GM23338 (cell line): ENCODE data around the gene AOAH. TPM values are rescaled to one million over a fixed set of nuclear protein-coding genes. Genes with fewer than 3 reads are reported as not detected.

Source experiments
- ATAC-seq: fragments of 200-7000 bp; cut with Tn5 transposase; 3 replicates; pipeline ENCODE4 v1.9.1; 2020
- DNase-seq: peaks from one replicate; pipeline ENCODE4 v3.0.0-alpha.2; 2015; ENCODE audit warnings: low spot score
- H2AFZ ChIP-seq: fragments of 200-600 bp; sonication (generic); 2 replicates; pipeline ENCODE4 v1.8.0; 2016; ENCODE audit warnings: antibody characterized with exemption, mild to moderate bottlenecking, moderate library complexity
- H3F3A ChIP-seq: fragments of 200-600 bp; sonication (generic); replicated peaks from 2 replicates; pipeline ENCODE4 v1.8.0; 2017; ENCODE audit warnings: antibody characterized with exemption, mixed run types, low read depth
- H3K27ac ChIP-seq: fragments of 200-600 bp; sonication (generic); 2 replicates; pipeline ENCODE4 v1.6.1; 2016; ENCODE audit warnings: low read depth
- H3K27me3 ChIP-seq: fragments of 200-600 bp; sonication (generic); 2 replicates; pipeline ENCODE4 v1.8.0; 2016; ENCODE audit warnings: mild to moderate bottlenecking, mixed run types, moderate library complexity; ENCODE audit not compliant: insufficient read depth
- H3K36me3 ChIP-seq: fragments of 200-600 bp; sonication (generic); 2 replicates; pipeline ENCODE4 v1.8.0; 2016; ENCODE audit warnings: mild to moderate bottlenecking; ENCODE audit not compliant: insufficient read depth
- H3K4me1 ChIP-seq: fragments of 200-600 bp; sonication (generic); 2 replicates; pipeline ENCODE4 v1.8.0; 2016; ENCODE audit warnings: mild to moderate bottlenecking, moderate library complexity; ENCODE audit not compliant: insufficient read depth
- H3K4me2 ChIP-seq: fragments of 200-600 bp; sonication (generic); 2 replicates; pipeline ENCODE4 v1.7.1; 2017; ENCODE audit warnings: mixed run types
- H3K4me3 ChIP-seq: fragments of 200-600 bp; sonication (generic); 2 replicates; pipeline ENCODE4 v1.6.1; 2016; ENCODE audit warnings: mixed run types
- H3K79me2 ChIP-seq: fragments of 200-600 bp; sonication (generic); replicated peaks from 2 replicates; pipeline ENCODE4 v1.8.0; 2017; ENCODE audit warnings: mild to moderate bottlenecking; ENCODE audit not compliant: insufficient read depth
- H3K9me2 ChIP-seq: fragments of 200-600 bp; sonication (generic); 2 replicates; pipeline ENCODE4 v1.8.0; 2017; ENCODE audit not compliant: insufficient read depth
- H4K20me1 ChIP-seq: fragments of 200-600 bp; sonication (generic); replicated peaks from 2 replicates; pipeline ENCODE4 v1.8.0; 2017; ENCODE audit warnings: mild to moderate bottlenecking; ENCODE audit not compliant: insufficient read depth
- H3K27ac Mint-ChIP-seq: 2 replicates; pipeline ENCODE4 v1.8.0; 2020; ENCODE audit warnings: inconsistent platforms, mild to moderate bottlenecking, moderate library complexity, mixed read lengths
- H3K27me3 Mint-ChIP-seq: 3 replicates; pipeline ENCODE4 v1.8.0; 2022; ENCODE audit warnings: low read depth, mild to moderate bottlenecking, moderate library complexity, mixed read lengths, inconsistent platforms; ENCODE audit not compliant: insufficient read depth, poor library complexity
- H3K36me3 Mint-ChIP-seq: 3 replicates; pipeline ENCODE4 v1.8.0; 2021; ENCODE audit warnings: low read depth, mild to moderate bottlenecking, inconsistent platforms, moderate library complexity, mixed read lengths
- H3K4me1 Mint-ChIP-seq: 3 replicates; pipeline ENCODE4 v1.8.0; 2020; ENCODE audit warnings: mild to moderate bottlenecking, inconsistent platforms, mixed read lengths
- H3K4me3 Mint-ChIP-seq: 3 replicates; pipeline ENCODE4 v1.8.0; 2021; ENCODE audit warnings: moderate library complexity, mild to moderate bottlenecking, inconsistent platforms, mixed read lengths
- H3K9me3 Mint-ChIP-seq: 3 replicates; pipeline ENCODE4 v1.8.0; 2020; ENCODE audit warnings: moderate library complexity, mild to moderate bottlenecking, inconsistent platforms, mixed read lengths
- CREB1 ChIP-seq: fragments of 250-450 bp; sonication (Bioruptor Pico); IDR thresholded peaks from 2 replicates; pipeline ENCODE4 v1.5.0; 2020; ENCODE audit warnings: low read depth, mild to moderate bottlenecking, moderate library complexity
- CTCF ChIP-seq, 2 experiments: fragments of 200-600 bp in 1 of 2; sonication (generic) in 1 of 2; conservative IDR thresholded peaks; 2 replicates each; pipeline versions ENCODE4 v1.5.1 to v1.6.1; 2016 to 2017; ENCODE audit warnings: antibody characterized with exemption in 2 of 2, low read depth in 2 of 2, mild to moderate bottlenecking in 2 of 2, moderate library complexity in 1 of 2
- EZH2 ChIP-seq: fragments of 200-600 bp; sonication (generic); IDR thresholded peaks from one replicate; pipeline ENCODE4 v1.8.0; 2017; ENCODE audit warnings: antibody characterized with exemption, mild to moderate bottlenecking, low read depth; ENCODE audit not compliant: unreplicated experiment
- EZH2phosphoT487 ChIP-seq: fragments of 200-600 bp; sonication (generic); IDR thresholded peaks from one replicate; pipeline ENCODE4 v1.8.1; 2018; ENCODE audit warnings: antibody characterized with exemption; ENCODE audit not compliant: unreplicated experiment
- JUNB ChIP-seq: IDR thresholded peaks from one replicate; pipeline ENCODE4 v1.6.1; 2016; ENCODE audit warnings: antibody characterized with exemption; ENCODE audit not compliant: unreplicated experiment
- NANOG ChIP-seq: IDR thresholded peaks from 2 replicates; pipeline ENCODE4 v1.6.1; 2016; ENCODE audit warnings: antibody characterized with exemption, borderline replicate concordance
- STAT1 ChIP-seq: IDR thresholded peaks from one replicate; pipeline ENCODE4 v1.6.1; 2016; ENCODE audit warnings: antibody characterized with exemption; ENCODE audit not compliant: unreplicated experiment
- ZNF114 ChIP-seq: fragments of 250-450 bp; sonication (Bioruptor Pico); IDR thresholded peaks from 2 replicates; pipeline ENCODE4 v1.5.0; 2020; ENCODE audit warnings: mild to moderate bottlenecking, moderate library complexity
- ZNF331 ChIP-seq: fragments of 250-450 bp; sonication (Bioruptor Pico); IDR thresholded peaks from 2 replicates; pipeline ENCODE4 v1.5.0; 2020; ENCODE audit warnings: low read depth, mild to moderate bottlenecking, moderate library complexity
- polyA plus RNA-seq: library from polyadenylated mRNA; unstranded; fragments of >200 nt; fragmentation: Nextera tagmentation; extraction: Ambion mirVana; gene quantifications from 2 replicates; pipeline ENCODE4 v1.2.1, GENCODE V29; 2016
- total RNA-seq: library from RNA; depleted of rRNA; stranded (reverse); fragments of >200 nt; shearing (Covaris generic); gene quantifications from 2 replicates; pipeline ENCODE4 v1.2.3, GENCODE V29; 2014
- TF ChIP-seq, protein P1 (sequence below): IDR thresholded peaks from 2 replicates; pipeline ENCODE4 v1.6.1; 2016; ENCODE audit warnings: antibody characterized with exemption
- TF ChIP-seq, protein P2 (sequence below): fragments of 250-450 bp; sonication (Bioruptor Pico); IDR thresholded peaks from 2 replicates; pipeline ENCODE4 v1.5.0; 2020; ENCODE audit warnings: mild to moderate bottlenecking, moderate library complexity

AOAH gene
- total and polyA plus RNA-seq, 2 experiments from 2014 or later: not detected

- no peak overlapping the region for H3K27ac ChIP-seq
- DNase-seq: no peak
- H3K9me2 ChIP-seq: no peaks in the 10 kb centered on the region
- H3K36me3 Mint-ChIP-seq: no peaks in the 10 kb centered on the region
- H3K36me3 ChIP-seq: no peaks in the 10 kb centered on the region
- H3K4me3 Mint-ChIP-seq: no peak overlapping the region
- no peak overlapping the region for H3K4me2 ChIP-seq
- H3K4me1 Mint-ChIP-seq: peaks cover 34% of the 10 kb centered on the region
- H3K27ac Mint-ChIP-seq: no peak overlapping the region
- H3K27me3 Mint-ChIP-seq: peaks cover 14% of the 10 kb centered on the region
- peaks cover 25% of the 10 kb centered on the region for H3K4me1 ChIP-seq
- H3K27me3 ChIP-seq: no peaks in the 10 kb centered on the region
- H3F3A ChIP-seq: no peaks in the 10 kb centered on the region
- H3K4me3 ChIP-seq: no peak overlapping the region
- ATAC-seq: no peak
- H2AFZ ChIP-seq: no peak overlapping the region
- no peaks in the 10 kb centered on the region for H3K9me3 Mint-ChIP-seq
- no peak for TF ChIP-seq CTCF (conservative IDR thresholded peaks at IDR 0.05; ENCODE audit: low read depth in 2 of 2)
- TF ChIP-seq, protein P1, sequence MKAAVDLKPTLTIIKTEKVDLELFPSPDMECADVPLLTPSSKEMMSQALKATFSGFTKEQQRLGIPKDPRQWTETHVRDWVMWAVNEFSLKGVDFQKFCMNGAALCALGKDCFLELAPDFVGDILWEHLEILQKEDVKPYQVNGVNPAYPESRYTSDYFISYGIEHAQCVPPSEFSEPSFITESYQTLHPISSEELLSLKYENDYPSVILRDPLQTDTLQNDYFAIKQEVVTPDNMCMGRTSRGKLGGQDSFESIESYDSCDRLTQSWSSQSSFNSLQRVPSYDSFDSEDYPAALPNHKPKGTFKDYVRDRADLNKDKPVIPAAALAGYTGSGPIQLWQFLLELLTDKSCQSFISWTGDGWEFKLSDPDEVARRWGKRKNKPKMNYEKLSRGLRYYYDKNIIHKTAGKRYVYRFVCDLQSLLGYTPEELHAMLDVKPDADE: no peak
- TF ChIP-seq ZNF114: no peak
- TF ChIP-seq EZH2: no peak
- TF ChIP-seq CREB1 (CRISPR knock-in tag): no peak
- TF ChIP-seq, protein P2, sequence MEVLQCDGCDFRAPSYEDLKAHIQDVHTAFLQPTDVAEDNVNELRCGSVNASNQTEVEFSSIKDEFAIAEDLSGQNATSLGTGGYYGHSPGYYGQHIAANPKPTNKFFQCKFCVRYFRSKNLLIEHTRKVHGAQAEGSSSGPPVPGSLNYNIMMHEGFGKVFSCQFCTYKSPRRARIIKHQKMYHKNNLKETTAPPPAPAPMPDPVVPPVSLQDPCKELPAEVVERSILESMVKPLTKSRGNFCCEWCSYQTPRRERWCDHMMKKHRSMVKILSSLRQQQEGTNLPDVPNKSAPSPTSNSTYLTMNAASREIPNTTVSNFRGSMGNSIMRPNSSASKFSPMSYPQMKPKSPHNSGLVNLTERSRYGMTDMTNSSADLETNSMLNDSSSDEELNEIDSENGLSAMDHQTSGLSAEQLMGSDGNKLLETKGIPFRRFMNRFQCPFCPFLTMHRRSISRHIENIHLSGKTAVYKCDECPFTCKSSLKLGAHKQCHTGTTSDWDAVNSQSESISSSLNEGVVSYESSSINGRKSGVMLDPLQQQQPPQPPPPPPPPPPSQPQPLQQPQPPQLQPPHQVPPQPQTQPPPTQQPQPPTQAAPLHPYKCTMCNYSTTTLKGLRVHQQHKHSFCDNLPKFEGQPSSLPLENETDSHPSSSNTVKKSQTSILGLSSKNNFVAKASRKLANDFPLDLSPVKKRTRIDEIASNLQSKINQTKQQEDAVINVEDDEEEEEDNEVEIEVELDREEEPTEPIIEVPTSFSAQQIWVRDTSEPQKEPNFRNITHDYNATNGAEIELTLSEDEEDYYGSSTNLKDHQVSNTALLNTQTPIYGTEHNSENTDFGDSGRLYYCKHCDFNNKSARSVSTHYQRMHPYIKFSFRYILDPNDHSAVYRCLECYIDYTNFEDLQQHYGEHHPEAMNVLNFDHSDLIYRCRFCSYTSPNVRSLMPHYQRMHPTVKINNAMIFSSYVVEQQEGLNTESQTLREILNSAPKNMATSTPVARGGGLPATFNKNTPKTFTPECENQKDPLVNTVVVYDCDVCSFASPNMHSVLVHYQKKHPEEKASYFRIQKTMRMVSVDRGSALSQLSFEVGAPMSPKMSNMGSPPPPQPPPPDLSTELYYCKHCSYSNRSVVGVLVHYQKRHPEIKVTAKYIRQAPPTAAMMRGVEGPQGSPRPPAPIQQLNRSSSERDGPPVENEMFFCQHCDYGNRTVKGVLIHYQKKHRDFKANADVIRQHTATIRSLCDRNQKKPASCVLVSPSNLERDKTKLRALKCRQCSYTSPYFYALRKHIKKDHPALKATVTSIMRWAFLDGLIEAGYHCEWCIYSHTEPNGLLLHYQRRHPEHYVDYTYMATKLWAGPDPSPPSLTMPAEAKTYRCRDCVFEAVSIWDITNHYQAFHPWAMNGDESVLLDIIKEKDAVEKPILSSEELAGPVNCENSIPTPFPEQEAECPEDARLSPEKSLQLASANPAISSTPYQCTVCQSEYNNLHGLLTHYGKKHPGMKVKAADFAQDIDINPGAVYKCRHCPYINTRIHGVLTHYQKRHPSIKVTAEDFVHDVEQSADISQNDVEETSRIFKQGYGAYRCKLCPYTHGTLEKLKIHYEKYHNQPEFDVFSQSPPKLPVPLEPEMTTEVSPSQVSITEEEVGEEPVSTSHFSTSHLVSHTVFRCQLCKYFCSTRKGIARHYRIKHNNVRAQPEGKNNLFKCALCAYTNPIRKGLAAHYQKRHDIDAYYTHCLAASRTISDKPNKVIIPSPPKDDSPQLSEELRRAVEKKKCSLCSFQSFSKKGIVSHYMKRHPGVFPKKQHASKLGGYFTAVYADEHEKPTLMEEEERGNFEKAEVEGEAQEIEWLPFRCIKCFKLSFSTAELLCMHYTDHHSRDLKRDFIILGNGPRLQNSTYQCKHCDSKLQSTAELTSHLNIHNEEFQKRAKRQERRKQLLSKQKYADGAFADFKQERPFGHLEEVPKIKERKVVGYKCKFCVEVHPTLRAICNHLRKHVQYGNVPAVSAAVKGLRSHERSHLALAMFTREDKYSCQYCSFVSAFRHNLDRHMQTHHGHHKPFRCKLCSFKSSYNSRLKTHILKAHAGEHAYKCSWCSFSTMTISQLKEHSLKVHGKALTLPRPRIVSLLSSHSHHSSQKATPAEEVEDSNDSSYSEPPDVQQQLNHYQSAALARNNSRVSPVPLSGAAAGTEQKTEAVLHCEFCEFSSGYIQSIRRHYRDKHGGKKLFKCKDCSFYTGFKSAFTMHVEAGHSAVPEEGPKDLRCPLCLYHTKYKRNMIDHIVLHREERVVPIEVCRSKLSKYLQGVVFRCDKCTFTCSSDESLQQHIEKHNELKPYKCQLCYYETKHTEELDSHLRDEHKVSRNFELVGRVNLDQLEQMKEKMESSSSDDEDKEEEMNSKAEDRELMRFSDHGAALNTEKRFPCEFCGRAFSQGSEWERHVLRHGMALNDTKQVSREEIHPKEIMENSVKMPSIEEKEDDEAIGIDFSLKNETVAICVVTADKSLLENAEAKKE: no peak
- TF ChIP-seq NANOG: no peak
- TF ChIP-seq ZNF331: no peak
- no peak for TF ChIP-seq EZH2phosphoT487
- TF ChIP-seq JUNB: no peak
- no peak for TF ChIP-seq STAT1
- H3K79me2 ChIP-seq: no peaks in the 10 kb centered on the region
- H4K20me1 ChIP-seq: no peaks in the 10 kb centered on the region
Observed at GRCh38 chr7:36635091-36635490, 89.2 kb downstream of the AOAH start.
